Neutrophil (primary cell): ENCODE measurements around the gene HMCN2.

ENCODE experiments used
- H3K27ac ChIP-seq: fragments of 200-600 bp; sonication (generic); 2 replicates; pipeline ENCODE4 v1.5.1; 2016; ENCODE audit warnings: mild to moderate bottlenecking, moderate library complexity
- H3K27me3 ChIP-seq: fragments of 200-600 bp; sonication (generic); 2 replicates; pipeline ENCODE4 v1.6.0; 2016; ENCODE audit warnings: mild to moderate bottlenecking
- H3K36me3 ChIP-seq: fragments of 200-600 bp; sonication (generic); 2 replicates; pipeline ENCODE4 v1.5.1; 2017
- H3K4me1 ChIP-seq, 2 experiments: fragments of 200-600 bp in 1 of 2; sonication (generic) in 1 of 2; 1 replicate in 1 of 2; 2 replicates in 1 of 2; pipeline versions ENCODE4 v1.5.1 to v1.6.1; 2013 to 2016; ENCODE audit warnings: low read depth in 1 of 2, low read length in 1 of 2, mild to moderate bottlenecking in 1 of 2, moderate library complexity in 1 of 2; ENCODE audit not compliant: control insufficient read depth in 1 of 2, insufficient read depth in 1 of 2
- H3K4me3 ChIP-seq, 2 experiments: fragments of 200-600 bp in 1 of 2; sonication (generic) in 1 of 2; 1 replicate in 1 of 2; 2 replicates in 1 of 2; pipeline ENCODE4 v1.5.1; 2013 to 2016; ENCODE audit warnings: low read depth in 1 of 2, low read length in 1 of 2, mild to moderate bottlenecking in 1 of 2, moderate library complexity in 1 of 2
- H3K9me3 ChIP-seq: fragments of 200-600 bp; sonication (generic); 2 replicates; pipeline ENCODE4 v1.5.1; 2016
- TF ChIP-seq, protein P1 (sequence below): fragments of 200-600 bp; sonication (generic); IDR thresholded peaks from 2 replicates; pipeline ENCODE4 v1.5.1; 2016; ENCODE audit warnings: antibody characterized with exemption

HMCN2 gene

GRCh38 chr9:130354378-130354777, 88.8 kb downstream of the HMCN2 start:
- Histone ChIP-seq H3K4me3 (no peak overlapping the region), H3K27me3 (no peaks in the 10 kb centered on the region), H3K9me3 (no peaks in the 10 kb centered on the region), H3K4me1 (no peaks in the 10 kb centered on the region), H3K27ac (no peak overlapping the region), H3K36me3 (no peaks in the 10 kb centered on the region)
- TF ChIP-seq, protein P1, sequence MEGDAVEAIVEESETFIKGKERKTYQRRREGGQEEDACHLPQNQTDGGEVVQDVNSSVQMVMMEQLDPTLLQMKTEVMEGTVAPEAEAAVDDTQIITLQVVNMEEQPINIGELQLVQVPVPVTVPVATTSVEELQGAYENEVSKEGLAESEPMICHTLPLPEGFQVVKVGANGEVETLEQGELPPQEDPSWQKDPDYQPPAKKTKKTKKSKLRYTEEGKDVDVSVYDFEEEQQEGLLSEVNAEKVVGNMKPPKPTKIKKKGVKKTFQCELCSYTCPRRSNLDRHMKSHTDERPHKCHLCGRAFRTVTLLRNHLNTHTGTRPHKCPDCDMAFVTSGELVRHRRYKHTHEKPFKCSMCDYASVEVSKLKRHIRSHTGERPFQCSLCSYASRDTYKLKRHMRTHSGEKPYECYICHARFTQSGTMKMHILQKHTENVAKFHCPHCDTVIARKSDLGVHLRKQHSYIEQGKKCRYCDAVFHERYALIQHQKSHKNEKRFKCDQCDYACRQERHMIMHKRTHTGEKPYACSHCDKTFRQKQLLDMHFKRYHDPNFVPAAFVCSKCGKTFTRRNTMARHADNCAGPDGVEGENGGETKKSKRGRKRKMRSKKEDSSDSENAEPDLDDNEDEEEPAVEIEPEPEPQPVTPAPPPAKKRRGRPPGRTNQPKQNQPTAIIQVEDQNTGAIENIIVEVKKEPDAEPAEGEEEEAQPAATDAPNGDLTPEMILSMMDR: no peak

DNA sequence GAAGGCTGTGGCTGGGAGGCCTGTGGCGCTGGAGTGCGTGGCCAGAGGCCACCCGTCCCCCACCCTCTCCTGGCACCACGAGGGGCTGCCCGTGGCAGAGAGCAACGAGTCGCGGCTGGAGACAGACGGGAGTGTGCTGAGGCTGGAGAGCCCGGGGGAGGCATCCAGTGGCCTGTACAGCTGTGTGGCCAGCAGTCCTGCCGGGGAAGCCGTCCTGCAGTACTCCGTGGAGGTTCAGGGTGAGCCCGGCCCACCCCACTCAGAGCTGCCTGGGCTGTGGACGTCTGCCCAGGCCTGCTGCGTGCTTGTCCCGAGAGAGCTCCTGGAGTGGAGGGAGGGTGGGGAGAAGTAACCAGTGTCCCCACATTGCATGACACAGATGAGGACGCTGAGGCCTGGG, 89.2 kb downstream of the HMCN2 start:
- Histone ChIP-seq H3K27me3 (no peaks in the 10 kb centered on the region), H3K4me3 (no peak overlapping the region), H3K9me3 (no peaks in the 10 kb centered on the region), H3K27ac (no peak overlapping the region), H3K36me3 (no peaks in the 10 kb centered on the region), H3K4me1 (no peaks in the 10 kb centered on the region)
- TF ChIP-seq, protein P1: no peak

DNA sequence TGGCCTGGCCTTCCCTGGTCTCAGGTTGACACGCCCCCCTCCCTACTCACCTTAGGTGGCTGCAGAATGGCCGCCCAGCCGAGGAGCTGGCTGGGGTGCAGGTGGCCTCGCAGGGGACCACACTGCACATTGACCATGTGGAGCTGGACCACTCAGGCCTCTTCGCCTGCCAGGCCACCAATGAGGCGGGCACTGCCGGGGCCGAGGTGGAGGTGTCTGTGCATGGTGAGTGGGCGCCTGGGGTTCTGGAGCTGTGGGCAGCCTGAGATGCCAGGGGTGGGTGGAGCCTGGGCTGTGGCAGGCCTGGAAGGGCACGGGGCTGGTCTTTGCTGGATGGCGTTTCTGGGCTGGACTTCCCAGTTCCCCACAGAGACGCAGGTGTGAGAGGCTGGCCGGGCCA, 90.5 kb downstream of the HMCN2 start:
- Histone ChIP-seq H3K27me3 (no peaks in the 10 kb centered on the region), H3K27ac (no peak overlapping the region), H3K4me1 (no peaks in the 10 kb centered on the region), H3K36me3 (no peaks in the 10 kb centered on the region), H3K9me3 (no peaks in the 10 kb centered on the region), H3K4me3 (no peak overlapping the region)
- TF ChIP-seq, protein P1: no peak

GRCh38 chr9:130356877-130357584, 91.5 kb downstream of the HMCN2 start:
- no peaks in the 10 kb centered on the region for H3K36me3 ChIP-seq
- H3K27ac ChIP-seq: no peak overlapping the region
- no peaks in the 10 kb centered on the region for H3K4me1 ChIP-seq
- no peak overlapping the region for H3K4me3 ChIP-seq
- H3K9me3 ChIP-seq: no peaks in the 10 kb centered on the region
- H3K27me3 ChIP-seq: no peaks in the 10 kb centered on the region
- TF ChIP-seq, protein P1: no peak

GRCh38 chr9:130358928-130359327, 93.4 kb downstream of the HMCN2 start:
- TF ChIP-seq, protein P1: no peak
- H3K27me3 ChIP-seq: no peaks in the 10 kb centered on the region
- H3K27ac ChIP-seq: no peak overlapping the region
- no peaks in the 10 kb centered on the region for H3K9me3 ChIP-seq
- no peaks in the 10 kb centered on the region for H3K4me1 ChIP-seq
- H3K36me3 ChIP-seq: no peaks in the 10 kb centered on the region
- no peak overlapping the region for H3K4me3 ChIP-seq
